GM19463 (cell line): ENCODE data around the gene RILPL2.
"Not testable (repeated sequence)": the region's sequence is repeated elsewhere in the genome, so short reads cannot be mapped to it uniquely, and the experiment has no call there.

Experiments used
- ATAC-seq: cut with Tn5 transposase; IDR thresholded peaks from one replicate; pipeline ENCODE4 v1.9.1; 2021; ENCODE audit warnings: mild to moderate bottlenecking, moderate library complexity; ENCODE audit not compliant: unreplicated experiment

The RILPL2 gene

GRCh38 chr12:123436017-123436964 is at the start of gene RILPL2:
Gene RILPL2, minus strand, starts transcription at chr12:123436684. Its CDS starts 264 bp downstream, at chr12:123436420.
- peak; percentile 80 for ATAC-seq

GRCh38 chr12:123485756-123486155 is 49.3 kb upstream of the RILPL2 start:
- ATAC-seq, result no peak

DNA sequence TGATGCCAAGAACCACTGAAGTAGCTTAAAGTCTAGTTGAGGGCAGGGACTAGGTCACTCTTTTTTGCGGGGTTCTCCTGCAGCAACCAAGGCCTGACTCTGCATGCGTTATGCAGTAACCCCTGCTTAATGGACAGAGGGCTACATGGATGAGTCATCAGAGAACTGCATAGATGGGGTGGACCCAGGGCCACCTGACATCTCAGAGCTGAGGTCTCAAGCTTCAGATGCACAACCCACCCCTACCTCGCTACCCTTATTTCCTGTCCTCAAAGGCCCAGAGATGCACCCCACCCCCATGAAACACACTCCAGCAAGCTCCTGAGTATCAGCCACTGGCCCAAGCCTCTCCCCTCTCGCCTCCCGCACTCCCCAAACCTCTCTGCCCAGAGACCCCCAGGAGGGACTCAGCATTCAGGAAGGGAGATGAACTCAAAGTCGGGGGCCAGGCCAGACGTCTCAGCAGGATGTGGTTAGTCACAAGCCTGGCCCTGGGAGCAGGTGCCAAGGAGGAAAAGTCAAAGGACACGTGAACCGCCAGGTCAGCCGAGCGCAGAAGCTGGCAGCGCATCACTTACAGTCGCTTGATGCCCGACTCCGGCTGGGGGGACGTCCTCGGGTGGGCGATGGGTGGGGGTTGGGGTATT is 47.2 kb upstream of the RILPL2 start:
- no peak for ATAC-seq

- ATAC-seq, result no peak
Measured at GRCh38 chr12:123482876-123483275, 46.4 kb upstream of the RILPL2 start.

DNA sequence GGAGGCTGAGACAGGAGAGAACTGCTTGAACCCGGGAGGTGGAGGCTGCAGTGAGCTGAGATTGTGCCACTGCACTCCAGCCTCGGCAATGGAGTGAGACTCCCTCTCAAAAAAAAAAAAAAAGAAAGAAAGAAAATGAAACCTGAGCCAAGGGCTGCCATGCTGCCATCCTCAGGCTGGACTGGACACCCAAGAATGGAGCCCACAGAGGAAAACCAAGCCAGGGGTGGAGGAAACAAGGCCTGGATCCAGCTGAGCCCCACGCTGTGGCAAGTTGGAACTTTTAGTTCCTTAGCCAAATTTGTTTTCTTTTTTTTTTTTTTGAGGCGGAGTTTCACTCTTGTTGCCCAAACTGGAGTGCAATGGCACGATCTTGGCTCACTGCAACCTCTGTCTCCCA is 44.8 kb upstream of the RILPL2 start:
- ATAC-seq, result not testable (repeated sequence)

DNA sequence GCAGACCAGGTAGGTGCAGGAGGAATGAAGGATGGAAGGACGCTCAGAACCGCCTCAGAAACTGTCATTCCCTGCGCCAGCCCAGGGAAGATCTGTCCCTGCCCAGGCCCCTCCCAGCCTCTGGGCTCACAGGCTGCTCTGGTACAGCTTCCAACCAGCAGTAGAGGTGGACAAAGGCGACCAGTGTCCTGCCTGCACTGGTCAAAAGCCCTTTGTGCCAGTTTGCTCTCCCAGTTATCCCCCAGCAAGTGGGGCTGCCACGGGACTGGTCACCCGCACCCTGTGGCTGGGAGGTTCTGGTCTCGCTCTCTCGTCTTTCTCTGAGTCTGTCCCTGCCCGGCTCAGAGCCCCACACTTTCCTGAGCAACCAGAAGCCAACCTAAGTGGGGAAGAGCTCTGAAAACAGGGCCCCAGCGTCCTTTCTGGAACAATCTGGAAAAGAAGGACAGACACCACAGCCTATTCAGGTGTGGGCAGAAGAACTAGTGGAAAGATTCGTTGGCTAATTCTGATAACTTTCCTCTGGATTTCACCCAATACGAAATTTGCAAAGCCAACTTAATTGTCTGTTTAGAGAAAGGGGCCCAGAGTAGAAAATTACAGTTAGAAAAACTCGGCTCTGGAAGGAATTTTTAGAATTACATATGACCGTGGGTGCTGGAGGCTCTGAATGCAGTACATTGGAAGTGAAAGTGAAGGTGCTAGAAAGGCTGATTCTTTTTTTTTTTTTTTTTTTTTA is 43.1 kb upstream of the RILPL2 start:
- ATAC-seq, result no peak

GRCh38 chr12:123478762-123479161 is 42.3 kb upstream of the RILPL2 start:
- ATAC-seq, result no peak

DNA sequence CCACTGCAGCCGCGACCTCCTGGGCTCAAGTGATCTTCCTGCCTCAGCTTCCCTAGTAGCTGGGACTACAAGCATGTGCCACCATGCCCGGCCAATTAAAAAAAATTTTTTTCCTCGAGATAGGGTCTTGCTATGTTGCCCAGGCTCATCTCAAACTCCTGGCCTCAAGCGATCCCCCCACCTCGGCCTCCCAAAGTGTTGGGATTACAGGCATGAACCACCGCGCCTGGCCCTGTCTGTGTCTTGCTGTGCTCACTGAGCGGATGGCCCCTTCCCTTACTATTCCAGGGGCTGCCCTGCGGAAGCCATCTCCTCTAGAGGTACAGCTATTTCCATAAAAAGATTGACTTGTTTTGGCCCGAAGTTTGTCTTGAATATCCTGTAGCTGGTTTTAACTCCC is 41.6 kb upstream of the RILPL2 start:
- no peak for ATAC-seq

- no peak for ATAC-seq
Measured at GRCh38 chr12:123475246-123475703, 38.8 kb upstream of the RILPL2 start.

GRCh38 chr12:123474485-123475245 is 38.2 kb upstream of the RILPL2 start:
- no peak for ATAC-seq

DNA sequence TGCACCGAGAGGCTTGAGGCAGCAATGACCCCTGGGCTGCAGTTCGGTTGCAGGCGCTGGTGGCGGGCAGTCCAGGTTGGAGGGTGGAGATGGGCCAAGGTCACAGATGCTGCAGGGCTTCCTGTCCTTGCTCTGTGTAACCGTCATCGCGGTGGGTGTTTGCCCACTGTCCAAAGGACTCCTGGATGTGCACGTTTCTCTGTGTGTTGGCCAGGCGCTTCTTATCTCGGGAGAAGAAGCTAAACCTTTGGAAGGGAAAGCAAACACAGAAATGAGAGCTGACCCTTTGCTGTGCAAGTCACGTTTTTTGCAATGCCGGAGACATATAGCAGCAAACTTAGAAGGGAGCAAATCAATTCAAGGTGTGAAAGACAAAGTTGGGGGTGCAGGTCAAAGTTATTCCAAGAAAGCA is 36.0 kb upstream of the RILPL2 start:
- no peak for ATAC-seq

DNA sequence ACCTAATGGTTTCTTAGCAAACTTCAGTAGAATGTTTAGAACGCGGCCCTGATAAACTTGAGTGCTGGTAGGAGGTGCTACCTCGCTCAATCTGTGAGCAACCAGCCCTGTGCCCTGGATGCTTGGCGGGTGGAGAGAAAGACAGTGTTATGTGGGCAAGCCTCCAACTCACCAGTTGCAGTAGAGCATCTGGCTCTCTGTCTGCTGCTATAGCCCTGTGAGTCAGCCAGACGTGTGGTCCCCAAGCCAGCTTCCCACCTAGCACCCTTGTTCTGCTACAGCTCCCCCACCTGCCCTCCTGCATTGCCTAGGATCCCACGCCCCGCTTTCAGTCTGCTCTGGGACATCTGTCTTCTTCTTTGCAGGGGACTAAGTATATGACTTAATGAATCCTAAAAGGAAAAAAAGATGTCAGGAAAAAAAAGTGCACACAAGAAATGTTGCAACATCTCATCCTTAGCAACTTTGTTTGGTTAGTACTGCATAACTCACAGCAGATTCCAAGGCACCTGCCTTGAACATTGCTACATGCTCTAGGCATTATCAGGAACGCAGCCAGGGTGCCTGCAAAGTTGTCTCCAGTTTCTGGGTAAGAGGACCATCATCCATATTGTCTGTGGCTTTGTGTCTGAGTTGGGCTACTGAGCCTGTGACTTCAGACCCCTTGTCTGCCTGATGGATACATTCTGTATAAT is 35.0 kb upstream of the RILPL2 start:
- ATAC-seq, result no peak

DNA sequence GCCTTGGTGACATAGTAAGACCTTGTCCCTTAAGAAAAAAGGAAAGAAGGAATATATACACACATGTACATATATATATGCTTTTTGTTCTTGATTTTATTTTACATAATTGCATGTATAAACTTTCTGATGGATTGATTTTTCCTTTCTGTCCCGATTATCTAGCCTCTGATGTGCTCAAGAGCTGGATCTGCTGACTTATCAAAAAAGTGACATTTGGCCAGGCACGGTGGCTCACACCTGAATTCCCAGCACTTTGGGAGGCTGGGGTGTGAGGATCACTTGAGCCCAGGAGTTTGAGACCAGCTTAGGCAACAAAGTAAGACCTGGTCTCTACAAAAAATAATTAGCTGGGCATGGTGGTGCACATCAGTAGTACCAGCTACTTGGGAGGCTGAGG is 33.5 kb upstream of the RILPL2 start:
- ATAC-seq, result no peak

GRCh38 chr12:123468786-123469185 is 32.3 kb upstream of the RILPL2 start:
- ATAC-seq, result peak; percentile 56

- no peak for ATAC-seq
Measured at GRCh38 chr12:123465084-123465483, 28.6 kb upstream of the RILPL2 start.

DNA sequence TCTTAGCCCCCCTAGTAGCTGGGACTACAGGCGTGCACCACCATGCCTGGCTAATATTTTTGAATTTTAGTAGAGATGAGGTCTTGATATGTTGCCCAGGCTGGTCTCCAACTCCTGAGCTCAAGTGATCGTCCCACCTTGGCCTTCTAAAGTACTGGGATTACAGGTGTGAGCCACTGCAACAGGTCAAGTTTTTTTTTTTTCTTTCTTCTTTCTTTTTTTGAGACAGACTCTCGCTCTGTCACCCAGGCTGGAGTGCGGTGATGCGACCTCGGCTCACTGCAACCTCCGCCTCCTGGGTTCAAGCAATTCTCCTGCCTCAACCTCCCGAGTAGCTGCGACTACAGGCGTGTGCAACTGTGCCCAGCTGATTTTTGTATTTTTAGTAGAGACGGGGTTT is 26.7 kb upstream of the RILPL2 start:
- ATAC-seq, result not testable (repeated sequence)

DNA sequence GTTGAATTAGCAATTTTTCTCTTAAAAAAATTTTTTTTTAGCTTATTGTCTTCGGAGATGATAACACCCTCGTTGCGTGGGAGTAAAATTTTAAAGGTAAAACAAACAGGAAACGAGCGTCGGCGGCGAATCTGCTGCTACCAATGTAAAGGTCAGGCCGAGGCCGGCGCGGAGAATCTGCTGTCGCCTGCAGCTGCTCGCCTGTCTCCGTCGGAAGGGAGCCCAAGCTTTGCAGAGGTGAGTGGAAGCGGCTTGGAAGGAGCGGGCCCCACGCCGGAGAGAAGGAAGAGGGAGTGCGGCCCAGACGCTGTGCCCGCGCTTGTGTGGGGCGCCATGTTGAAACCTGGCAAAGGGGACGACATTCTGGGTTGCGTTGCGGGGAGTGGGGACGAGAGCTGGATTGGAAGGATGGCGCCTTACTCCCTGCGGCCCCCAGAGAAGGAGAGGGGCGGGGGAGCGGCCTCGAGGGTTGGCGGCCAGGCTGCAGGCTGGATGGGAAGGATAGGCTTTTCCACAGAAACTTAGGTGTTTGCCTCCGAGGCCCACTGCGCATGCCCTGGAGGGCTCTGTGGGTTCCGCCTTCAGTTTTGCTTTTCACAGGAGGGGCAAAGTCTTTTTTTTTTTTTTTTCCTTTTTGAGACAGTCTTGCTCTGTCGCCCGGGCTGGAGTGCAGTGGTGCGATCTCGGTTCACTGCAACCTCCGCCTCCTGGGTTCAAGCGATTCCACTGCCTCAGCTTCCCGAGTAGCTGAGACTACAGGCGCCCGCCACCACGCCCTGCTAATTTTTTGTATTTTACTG is 21.7 kb upstream of the RILPL2 start, which contains the start of gene SNRNP35:
TSS of gene SNRNP35 (plus strand) at position 160 of the 800 bp plus-strand sequence. CDS start 7,402 bp downstream, outside the sequence.
- ATAC-seq, result peak; percentile 57

GRCh38 chr12:123453165-123453564 is 16.7 kb upstream of the RILPL2 start:
- ATAC-seq, result no peak

DNA sequence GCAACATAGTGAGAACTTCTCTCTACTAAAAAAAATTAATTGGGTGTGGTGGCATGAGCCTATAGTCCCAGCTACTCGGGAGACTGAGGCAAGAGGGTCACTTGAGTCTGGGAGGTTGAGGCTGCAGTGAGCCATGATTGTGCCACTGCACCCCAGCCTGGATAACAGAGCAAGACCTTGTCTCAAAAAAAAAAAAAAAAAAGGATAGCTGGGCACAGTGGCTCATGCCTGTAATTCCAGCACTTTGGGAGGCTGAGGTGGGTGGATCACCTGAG is 15.7 kb upstream of the RILPL2 start:
- ATAC-seq, result not testable (repeated sequence)
